Ovary (tissue), 10 donors: Measurements from ENCODE around the gene NCF4. TPM values are rescaled to one million over a fixed set of nuclear protein-coding genes. Genes with fewer than 3 reads are reported as not detected.

Source experiments
- DNase-seq, 5 donors: peaks; one replicate each; pipeline ENCODE4 v3.0.0-alpha.2; 2019 to 2020
- H3K27ac ChIP-seq, 2 donors: fragments of 200-600 bp; one replicate each; pipeline versions ENCODE4 v1.5.1 to v1.8.0; 2019 to 2022
- H3K27me3 ChIP-seq: fragments of 200-600 bp; one replicate; pipeline ENCODE4 v1.8.0; 2022
- H3K36me3 ChIP-seq: fragments of 200-600 bp; sonication (generic); one replicate; pipeline ENCODE4 v1.5.1; 2019
- H3K4me1 ChIP-seq: one replicate; pipeline ENCODE4 v1.8.1; 2013; ENCODE audit warnings: mild to moderate bottlenecking, moderate library complexity; ENCODE audit not compliant: insufficient read depth
- H3K4me3 ChIP-seq: fragments of 200-600 bp; sonication (generic); one replicate; pipeline ENCODE4 v1.5.1; 2017
- H3K9me3 ChIP-seq, 2 donors: fragments of 200-600 bp in 1 of 2; sonication (generic) in 1 of 2; one replicate each; pipeline versions ENCODE4 v1.5.1 to v1.8.1; 2013 to 2019; ENCODE audit warnings: mild to moderate bottlenecking in 1 of 2, moderate library complexity in 1 of 2
- CTCF ChIP-seq, 3 donors: fragments of 450-650 bp in 2 of 3; fragments of 200-600 bp in 1 of 3; IDR thresholded peaks; one replicate each; pipeline versions ENCODE4 v1.5.1 to v1.8.0; 2016 to 2022; ENCODE audit warnings: antibody characterized with exemption in 3 of 3, mild to moderate bottlenecking in 1 of 3
- EP300 ChIP-seq: sonication (generic); formaldehyde crosslinking; IDR thresholded peaks from one replicate; pipeline ENCODE4 v1.6.1; 2017; ENCODE audit warnings: antibody characterized with exemption
- POLR2A ChIP-seq: fragments of 450-650 bp; IDR thresholded peaks from one replicate; pipeline ENCODE4 v1.6.1; 2017; ENCODE audit warnings: antibody characterized with exemption, mild to moderate bottlenecking, moderate library complexity
- WGBS, 3 donors: extraction: QIAGEN DNeasy Blood & Tissue Kit in 1 of 3; methylation state at CpG; one replicate each; pipeline versions ENCODE4 v1.1.5 to v1.1.7; 2013 to 2017; 5-methylcytosine and 5-hydroxymethylcytosine counted together
- intact Hi-C, 4 donors: fragments of 100-400 bp; cut with DNase I; formaldehyde crosslinking; loops; one replicate each; pipeline versions ENCODE4 v1.11.0 to v1.15.1; 2022 to 2023
- long read RNA-seq, 3 donors: library from polyadenylated mRNA in 2 of 3; unstranded in 2 of 3; transcript quantifications; one replicate each; pipeline ENCODE4 v2.0.0 and lab custom pipeline, GENCODE V29; 2021 to 2026
- polyA plus RNA-seq, 2 donors: library from polyadenylated mRNA; stranded (reverse); fragments of 200-250 nt in 1 of 2; fragments of 350-450 nt in 1 of 2; fragmentation: Illumina TruSeq in 1 of 2; extraction: RNeasy Lipid Tissue Mini Kit (QIAGEN cat#74804) in 1 of 2; gene quantifications; one replicate each; pipeline ENCODE4 v1.2.3, GENCODE V29; 2013 to 2014
- total RNA-seq, 7 donors: library from RNA; depleted of rRNA in 2 of 7; stranded (reverse); fragments of >200 nt in 2 of 7; fragmentation: NEBNext Ultra II Directional in 3 of 7; extraction: Animal tissue kit (Norgen Biotek cat#: 25700) in 3 of 7; gene quantifications; one replicate each; pipeline versions ENCODE4 v1.1.0 to v1.2.4, GENCODE V29; 2016 to 2023
- donor health status: DM: no; HTN: no; CAD: no; lungs with moderate emphysema.
- donor health status: DM: no; HTN: no; CAD: no.
- donor health status: Bipolar disorder and iron deficiency.
- donor health status: DM: yes; HTN: yes; CAD: no.
- donor health status: DM: no; HTN: no; CAD: no.
- donor health status: DM: yes; HTN: yes; CAD: no.

The NCF4 gene
- total RNA-seq, result 1 to 10 TPM; 2.2 to 6.7 (median 4.8) TPM
- polyA plus RNA-seq, result 1 to 10 TPM; 4.6 to 5.0 TPM
- long read RNA-seq, donor 1, partial matches to known transcripts, result 0 of 6 reads
- long read RNA-seq, donor 1, other reads (novel, unspliced or antisense), result 1 of 6 reads
- long read RNA-seq, donor 2, result 0 reads
- long read RNA-seq, donor 3, transcript NCF4-201 (10 exons, 1,396 nt), result major isoform, 8 of 11 reads
- long read RNA-seq, donor 3, partial matches to known transcripts, result 2 of 11 reads
- long read RNA-seq, donor 3, other reads (novel, unspliced or antisense), result 0 of 11 reads

GRCh38 chr22:36860821-36861659 is at the start of gene NCF4:
NCF4 (plus strand) TSS chr22:36861006; CDS start chr22:36861172, 166 bp downstream.
- 60 to 63% (median 61%) methylated on average over 17 of the region's 17 CpGs for WGBS, 3 donors
- H3K9me3 ChIP-seq, result no peaks in the 10 kb centered on the region
- intact Hi-C loops, result loop anchor here in 1 of 4 donors (10.0 kb wide), 1 partner anchor 114 kb away; no protein-coding TSS in a partner anchor
- H3K4me3 ChIP-seq, result no peak within 1 kb of the TSS
- H3K27me3 ChIP-seq, result no peaks in the 10 kb centered on the region
- no peaks in the 10 kb centered on the region for H3K36me3 ChIP-seq
- DNase-seq, result no peak
- TF ChIP-seq EP300 (no peak), CTCF (IDR thresholded peaks at IDR 0.05) (no peak), POLR2A (no peak)
- peaks cover 1% of the 10 kb centered on the region for H3K4me1 ChIP-seq
- no peak within 1 kb of the TSS for H3K27ac ChIP-seq

GRCh38 chr22:36811094-36811800 is 49.6 kb upstream of the NCF4 start:
- no peaks in the 10 kb centered on the region for H3K36me3 ChIP-seq
- intact Hi-C loops, result no loop called here
- H3K4me3 ChIP-seq, result no peak overlapping the region
- H3K4me1 ChIP-seq, result peaks cover 2% of the 10 kb centered on the region
- no peak for TF ChIP-seq POLR2A
- TF ChIP-seq CTCF (IDR thresholded peaks at IDR 0.05), result no peak
- no peak for TF ChIP-seq EP300
- no peaks in the 10 kb centered on the region for H3K9me3 ChIP-seq
- no peaks in the 10 kb centered on the region for H3K27me3 ChIP-seq
- DNase-seq, result no peak
- H3K27ac ChIP-seq, result no peak overlapping the region
- 74 to 88% (median 79%) methylated on average over 3 of the region's 3 CpGs for WGBS, 3 donors

- Histone ChIP-seq H3K27me3 (no peaks in the 10 kb centered on the region), H3K4me3 (no peak overlapping the region), H3K36me3 (no peaks in the 10 kb centered on the region), H3K27ac (no peak overlapping the region), H3K9me3 (no peaks in the 10 kb centered on the region), H3K4me1 (peaks cover 6% of the 10 kb centered on the region)
- intact Hi-C loops, result no loop called here
- DNase-seq, result no peak
- 58 to 69% (median 61%) methylated on average over 10 of the region's 10 CpGs for WGBS, 3 donors
- TF ChIP-seq EP300 (no peak), POLR2A (no peak), CTCF (IDR thresholded peaks at IDR 0.05) (no peak)
Observed at GRCh38 chr22:36814801-36815200, 46.0 kb upstream of the NCF4 start.

GRCh38 chr22:36815558-36816338 is 45.1 kb upstream of the NCF4 start:
- no peak for DNase-seq
- Histone ChIP-seq H3K27me3 (no peaks in the 10 kb centered on the region), H3K4me1 (peaks cover 6% of the 10 kb centered on the region), H3K27ac (no peak overlapping the region), H3K4me3 (no peak overlapping the region), H3K36me3 (no peaks in the 10 kb centered on the region), H3K9me3 (no peaks in the 10 kb centered on the region)
- intact Hi-C loops, result no loop called here
- TF ChIP-seq POLR2A, result no peak
- TF ChIP-seq EP300, result no peak
- no peak for TF ChIP-seq CTCF (IDR thresholded peaks at IDR 0.05)
- 15 to 24% (median 19%) methylated on average over 8 of the region's 8 CpGs for WGBS, 3 donors
